HG03135 (cell line): ENCODE measurements around the gene SNX25.
A peak's percentile ranks its signal among the peaks of the same experiment; 100 is the strongest.
"Not testable (repeated sequence)": the region's sequence is repeated elsewhere in the genome, so short reads cannot be mapped to it uniquely, and the experiment has no call there.

Source experiments
- ATAC-seq: cut with Tn5 transposase; IDR thresholded peaks from one replicate; pipeline ENCODE4 v1.9.1; 2021; ENCODE audit warnings: mild to moderate bottlenecking, moderate library complexity; ENCODE audit not compliant: unreplicated experiment

The SNX25 gene

DNA sequence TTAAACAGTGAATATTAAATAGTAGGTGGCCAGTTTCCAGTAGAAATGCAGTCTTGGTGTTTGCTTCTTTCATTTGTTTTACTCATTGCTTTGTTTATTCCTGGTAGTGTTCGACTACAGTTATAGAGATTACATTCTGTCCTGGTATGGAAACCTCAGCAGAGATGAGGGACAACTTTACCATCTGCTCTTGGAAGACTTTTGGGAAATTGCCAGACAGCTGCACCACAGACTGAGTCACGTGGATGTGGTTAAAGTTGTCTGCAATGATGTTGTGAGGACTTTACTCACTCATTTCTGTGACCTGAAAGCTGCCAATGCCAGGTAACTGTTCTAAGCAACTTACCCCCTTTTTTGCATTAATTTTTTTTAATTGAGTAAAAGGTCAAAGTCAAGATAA lies 49.3 kb downstream of the SNX25 start:
- not testable (repeated sequence) for ATAC-seq

DNA sequence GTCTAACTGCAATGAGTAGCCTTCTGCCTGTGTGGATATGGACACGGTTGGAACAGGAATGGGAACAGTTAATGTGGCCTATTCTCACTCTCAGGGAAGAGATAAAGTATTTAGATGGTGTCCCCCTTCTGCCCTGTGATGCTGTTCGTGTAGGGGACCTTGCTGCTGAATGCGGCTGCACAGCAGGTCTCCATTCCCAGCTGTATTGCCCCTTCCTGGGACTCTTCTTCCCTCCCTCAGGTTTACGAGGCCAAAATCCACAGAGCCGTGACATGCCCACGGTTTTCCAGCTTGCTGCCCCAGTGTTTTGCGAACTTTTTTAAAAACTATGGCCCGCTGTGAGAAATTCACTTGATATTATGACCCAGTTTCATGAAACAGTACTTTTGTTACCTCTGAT lies 50.3 kb downstream of the SNX25 start:
- no peak for ATAC-seq

DNA sequence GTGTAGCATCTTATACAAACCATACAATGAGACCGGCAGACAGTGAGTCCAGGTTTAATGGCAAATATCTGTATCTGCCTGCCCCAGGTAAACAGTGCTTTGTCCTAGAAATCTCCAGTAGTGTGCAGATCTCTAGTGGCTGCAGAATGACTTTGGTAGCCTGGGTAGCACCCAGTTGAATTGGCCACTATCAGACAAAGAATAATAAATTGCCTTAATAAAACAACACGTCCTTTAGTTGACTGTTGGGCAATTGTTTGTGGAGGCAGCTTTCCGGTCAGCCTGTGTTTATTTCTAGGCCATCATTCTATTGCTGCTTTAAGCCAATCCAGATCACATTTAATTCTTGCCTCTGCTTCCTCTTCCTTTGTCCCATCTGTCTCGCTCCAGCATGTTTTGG lies 52.5 kb downstream of the SNX25 start:
- ATAC-seq = no peak

DNA sequence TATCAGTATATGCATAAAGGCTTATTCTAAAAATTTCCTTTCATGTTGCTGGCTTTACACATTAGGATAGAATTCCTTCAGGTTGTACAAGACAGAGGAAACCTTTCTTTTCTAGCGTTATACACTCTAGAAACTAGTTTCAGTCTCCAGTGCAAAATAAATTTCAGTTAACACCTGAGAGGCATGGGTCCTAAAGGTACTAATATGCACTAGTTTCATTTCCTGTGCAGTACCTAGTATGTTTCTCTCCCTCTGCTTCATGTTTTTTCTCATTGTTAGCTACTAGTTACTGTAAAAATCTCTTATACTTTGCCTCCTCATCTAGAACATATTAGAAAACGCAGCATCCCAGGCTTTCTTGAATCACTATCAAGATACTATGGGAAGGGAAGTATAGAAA lies 54.0 kb downstream of the SNX25 start:
- ATAC-seq = peak; percentile 62

DNA sequence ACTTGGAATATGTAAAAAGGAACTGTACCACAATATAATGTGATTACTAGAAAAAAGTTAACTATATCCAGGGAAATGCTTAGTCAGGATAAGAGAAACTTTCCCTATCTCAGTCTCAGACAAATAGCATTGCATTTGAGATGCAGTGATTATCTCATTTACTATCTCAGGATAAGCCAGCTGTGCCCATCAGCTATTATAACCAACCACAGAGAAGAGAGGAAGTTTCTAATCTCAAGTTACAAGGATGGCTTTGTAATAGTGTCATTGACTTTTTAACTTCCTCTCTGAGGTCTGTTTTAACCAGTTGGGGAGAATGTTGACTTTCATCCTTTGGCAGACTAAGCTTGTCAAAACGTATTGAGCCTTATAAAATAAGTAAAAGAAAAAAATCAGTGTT lies 56.5 kb downstream of the SNX25 start:
- ATAC-seq = peak; percentile 66

DNA sequence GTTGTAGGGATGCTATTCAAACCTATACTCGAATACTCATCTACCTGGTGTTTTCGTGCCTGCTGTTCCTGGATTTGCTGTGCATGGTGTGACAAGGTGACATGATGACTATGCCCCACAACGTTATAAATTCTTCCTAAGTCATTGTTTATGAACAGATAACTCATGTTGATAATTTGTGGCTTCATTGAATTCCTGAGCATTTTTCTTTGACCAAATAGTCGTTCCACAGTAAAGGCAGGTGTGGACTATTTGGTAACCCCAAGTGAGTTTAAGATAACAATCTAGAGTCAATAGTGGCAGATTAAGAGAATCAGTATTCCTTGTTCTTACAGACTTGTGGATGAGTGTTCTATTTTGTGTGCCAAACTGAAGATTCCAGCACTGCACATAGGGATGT lies 59.9 kb downstream of the SNX25 start:
- no peak for ATAC-seq

DNA sequence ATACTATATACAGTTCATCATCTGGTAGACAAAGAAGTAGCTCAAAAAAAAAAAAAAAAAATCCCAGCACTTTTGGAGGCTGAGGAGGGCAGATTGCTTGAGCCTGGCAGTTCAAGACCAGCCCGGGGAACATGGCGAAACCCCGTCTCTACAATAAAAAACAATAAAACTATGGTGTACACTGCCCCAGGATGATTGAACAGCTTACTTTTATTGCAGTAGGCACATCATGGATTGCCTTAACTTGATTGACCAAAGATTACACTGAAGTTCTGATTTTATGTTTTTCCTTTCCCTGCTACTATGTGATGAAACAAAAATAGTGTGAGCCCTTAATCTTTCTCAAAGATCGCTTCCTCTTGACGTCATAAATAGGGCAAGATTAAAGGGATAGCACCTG lies 60.6 kb downstream of the SNX25 start:
- ATAC-seq = no peak

DNA sequence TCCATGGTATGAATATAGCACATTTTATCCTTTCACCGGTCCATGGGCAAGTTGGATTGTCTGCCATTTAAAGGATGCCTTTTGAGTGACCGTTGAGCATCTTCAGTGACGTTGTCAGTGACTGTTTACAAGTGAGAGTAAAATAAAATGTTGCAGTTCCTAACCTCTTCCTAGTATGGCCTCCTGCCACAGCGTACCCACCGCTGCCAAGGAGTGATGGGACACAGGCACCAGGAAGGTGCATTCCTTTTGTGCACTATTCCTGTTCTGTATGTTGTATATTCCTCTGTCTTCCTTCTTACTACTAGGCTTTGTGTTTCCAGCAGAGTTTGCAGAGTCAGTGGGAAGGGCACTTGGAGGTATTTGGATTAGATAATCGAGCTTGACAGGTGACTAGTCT lies 61.5 kb downstream of the SNX25 start:
- ATAC-seq = no peak

DNA sequence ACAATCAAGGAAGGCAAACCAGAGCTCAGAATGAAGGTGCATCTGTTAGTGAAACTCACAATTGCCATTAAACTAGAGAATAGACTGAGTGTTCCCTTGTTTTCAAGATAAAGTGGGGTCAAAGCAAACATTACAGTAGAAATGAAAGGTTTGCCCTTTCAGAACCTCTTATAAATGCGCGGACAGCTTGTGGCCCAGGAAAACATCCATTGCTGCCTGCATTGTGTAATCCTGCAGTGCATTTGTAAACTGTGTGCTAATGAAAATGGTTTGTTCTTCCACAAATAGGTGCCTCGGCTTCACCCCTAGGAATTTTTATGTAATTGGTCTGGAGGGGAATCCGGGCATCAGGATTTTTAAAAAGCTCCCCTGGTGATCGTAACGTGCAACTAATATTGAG lies 62.8 kb downstream of the SNX25 start:
- no peak for ATAC-seq

DNA sequence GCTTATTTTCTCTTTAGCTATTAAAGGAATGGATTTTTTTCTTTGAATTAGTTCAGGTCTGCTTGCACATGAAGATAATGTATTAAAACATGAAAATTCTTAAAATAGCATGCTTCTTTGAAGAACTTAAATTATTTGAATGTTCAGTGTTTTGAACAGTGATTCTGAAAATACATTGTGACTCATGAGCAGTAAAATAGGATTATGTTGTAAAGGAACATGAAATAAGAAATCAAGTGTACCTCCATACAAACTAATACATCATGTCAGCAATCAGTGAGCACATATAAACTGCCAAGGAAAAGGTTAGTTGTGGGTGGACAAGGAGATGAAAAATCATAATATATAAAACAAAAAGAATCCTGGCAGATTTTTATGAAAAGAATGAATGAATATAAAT lies 66.1 kb downstream of the SNX25 start:
- ATAC-seq = no peak

DNA sequence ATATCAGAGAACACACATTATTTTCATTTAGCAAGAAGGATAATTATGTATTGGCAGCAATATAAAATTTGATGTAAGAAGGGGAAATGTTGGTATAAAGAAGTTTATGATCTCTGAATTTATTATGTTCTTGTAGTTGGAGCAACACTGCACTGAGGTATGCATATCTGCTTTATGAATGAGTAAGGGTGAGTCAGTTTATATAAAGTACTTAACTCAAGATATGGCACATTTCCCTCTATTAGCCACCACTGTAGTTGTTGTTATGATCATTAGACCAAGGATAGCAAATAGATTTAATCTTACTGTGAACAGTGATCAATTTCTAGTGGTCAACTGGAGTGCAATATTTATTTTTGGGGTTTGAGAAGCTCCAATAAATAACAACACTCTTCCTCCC lies 66.6 kb downstream of the SNX25 start:
- no peak for ATAC-seq

DNA sequence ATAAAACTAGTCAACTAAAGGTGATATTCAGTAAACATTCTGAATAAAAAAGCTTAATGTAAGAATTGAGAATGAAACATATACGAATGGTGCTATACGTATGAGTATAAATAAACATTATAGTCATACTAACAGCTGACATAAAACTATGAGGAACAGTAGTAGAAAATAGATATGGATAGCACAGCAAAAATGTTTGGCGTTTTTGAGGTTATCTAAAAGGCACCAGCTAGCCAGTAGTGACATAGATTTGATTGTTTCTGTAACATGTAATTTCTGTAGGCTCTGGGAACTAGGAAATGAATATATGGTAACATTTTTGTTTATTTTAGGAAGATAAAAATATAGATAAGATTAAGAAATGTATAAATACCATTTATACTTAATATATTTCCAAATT lies 69.3 kb downstream of the SNX25 start:
- ATAC-seq = no peak

DNA sequence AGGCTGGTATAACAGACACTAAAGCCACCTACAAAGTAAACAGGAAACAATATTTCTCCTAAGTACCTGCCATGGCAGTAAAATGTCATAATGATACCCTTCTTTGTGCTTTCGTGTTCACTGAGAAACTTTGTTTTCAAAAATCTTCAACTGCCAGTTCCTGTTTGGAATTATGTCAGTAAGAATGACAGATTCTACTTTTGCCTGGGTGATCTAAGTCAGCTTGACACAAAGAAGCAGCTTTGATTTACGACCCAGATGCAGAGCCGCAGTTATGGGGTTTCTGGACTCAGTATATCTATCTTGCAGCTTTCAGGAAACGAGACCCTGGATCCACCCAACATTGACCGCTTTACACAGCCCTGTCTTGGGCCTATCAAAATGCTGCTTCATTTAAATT lies 71.2 kb downstream of the SNX25 start:
- no peak for ATAC-seq

DNA sequence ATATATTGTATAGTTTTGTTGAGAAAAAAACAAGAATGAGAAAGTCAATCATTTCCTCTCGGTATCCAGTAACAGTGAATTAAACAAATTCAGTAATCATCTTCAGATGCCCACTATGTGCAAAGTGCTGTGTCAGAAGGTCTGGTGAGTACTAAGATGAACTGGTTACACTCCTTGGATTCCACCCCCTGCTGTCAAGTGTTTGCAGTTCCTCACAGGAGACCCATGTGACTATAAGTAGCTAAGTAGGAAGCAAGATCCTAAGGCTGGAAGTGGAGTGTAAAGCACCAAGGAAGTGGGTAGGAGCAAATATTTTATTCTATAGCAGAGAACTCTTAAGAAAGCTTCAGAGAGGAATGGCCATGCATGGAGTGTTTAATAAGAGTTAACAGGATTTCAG lies 73.6 kb downstream of the SNX25 start:
- ATAC-seq = no peak

DNA sequence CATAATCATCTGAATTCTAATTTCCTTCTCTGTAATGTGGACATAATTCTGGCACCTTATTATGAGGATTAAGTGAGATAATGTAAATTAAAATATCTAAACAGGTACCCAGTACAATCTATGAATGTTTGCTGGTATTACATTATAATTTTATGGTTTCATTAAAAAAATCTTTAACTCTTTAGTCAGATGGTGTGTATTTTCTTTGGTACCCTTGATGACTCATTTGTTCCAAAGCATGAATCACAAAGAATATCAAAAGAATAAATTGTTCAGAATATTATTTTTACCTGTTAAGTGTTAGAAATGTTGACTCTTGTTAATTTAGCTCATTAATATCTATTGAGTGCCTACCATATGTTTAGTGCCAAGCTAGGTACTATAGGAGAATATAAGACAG lies 74.3 kb downstream of the SNX25 start:
- ATAC-seq = no peak

DNA sequence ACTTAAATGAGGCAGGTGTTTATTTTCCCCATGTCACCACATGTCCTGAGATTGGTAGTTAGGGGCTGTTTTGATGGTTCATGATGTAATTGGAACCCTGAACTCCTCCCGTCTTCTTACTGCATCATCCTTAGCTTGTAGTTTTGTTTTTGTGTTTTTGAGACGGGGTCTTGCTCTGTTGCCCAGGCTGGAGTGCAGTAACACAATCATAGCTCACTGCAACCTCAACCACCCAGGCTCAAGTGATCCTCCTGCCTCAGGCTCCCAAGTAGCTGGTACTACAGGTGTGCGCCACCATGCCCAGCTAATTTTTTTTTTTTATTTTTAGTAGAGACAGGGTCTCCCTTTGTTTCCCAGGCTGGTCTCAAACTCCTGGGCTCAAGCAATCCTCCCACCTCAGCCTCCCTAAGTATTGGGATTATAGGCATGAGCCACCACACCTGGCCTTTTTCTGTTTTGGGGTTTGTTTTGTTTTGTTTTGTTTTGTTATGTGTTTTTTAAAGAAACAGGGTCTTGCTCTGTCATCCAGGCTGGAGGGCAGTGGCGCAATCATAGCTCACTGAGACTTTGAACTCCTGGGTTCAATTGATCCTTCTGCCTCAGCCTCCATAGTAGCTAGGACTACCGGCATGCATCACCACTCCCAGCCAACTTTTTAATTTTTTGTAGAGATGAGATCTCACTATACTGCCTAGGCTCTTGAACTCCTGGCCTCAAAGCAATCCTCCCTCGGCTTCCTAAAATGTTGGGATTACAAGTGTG lies 76.4 kb downstream of the SNX25 start:
- ATAC-seq = no peak

DNA sequence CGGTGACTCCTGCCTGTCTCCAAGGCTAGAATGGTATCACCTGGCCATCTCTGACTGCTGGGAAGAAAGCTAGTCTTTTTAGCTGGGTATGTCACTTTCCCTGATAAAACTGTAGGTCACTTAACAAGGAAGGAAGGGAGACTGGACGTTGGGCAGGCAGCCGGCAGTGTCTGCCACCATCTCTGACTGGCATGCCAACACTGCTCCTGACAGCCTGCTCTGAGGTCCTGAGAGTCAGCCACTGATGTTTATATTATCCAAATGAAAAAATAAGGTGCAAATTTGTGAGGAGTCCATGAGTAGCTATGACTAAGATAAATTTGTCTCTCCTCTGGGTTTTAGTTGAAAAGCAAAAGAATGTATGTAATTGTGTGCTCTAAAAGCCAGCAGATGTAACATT lies 77.2 kb downstream of the SNX25 start:
- no peak for ATAC-seq

DNA sequence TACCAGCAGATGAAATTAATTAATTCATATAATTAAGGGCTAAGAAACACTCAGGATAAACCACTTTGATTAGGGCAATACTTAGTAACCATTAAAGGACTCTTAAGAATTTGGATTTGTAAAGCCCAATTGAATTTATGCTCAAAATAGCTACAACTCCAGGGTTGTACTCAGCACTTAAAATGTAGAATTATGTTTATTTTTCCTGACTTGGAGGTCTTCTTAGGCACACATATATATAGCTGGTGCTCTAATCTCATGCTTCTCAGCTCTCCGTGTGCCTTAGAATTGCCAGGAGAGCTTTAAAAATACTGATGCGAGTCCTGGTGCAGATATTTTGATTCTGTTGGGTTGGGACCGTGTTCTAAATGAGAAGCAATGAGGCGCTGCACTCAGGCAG lies 77.6 kb downstream of the SNX25 start:
- ATAC-seq = no peak

DNA sequence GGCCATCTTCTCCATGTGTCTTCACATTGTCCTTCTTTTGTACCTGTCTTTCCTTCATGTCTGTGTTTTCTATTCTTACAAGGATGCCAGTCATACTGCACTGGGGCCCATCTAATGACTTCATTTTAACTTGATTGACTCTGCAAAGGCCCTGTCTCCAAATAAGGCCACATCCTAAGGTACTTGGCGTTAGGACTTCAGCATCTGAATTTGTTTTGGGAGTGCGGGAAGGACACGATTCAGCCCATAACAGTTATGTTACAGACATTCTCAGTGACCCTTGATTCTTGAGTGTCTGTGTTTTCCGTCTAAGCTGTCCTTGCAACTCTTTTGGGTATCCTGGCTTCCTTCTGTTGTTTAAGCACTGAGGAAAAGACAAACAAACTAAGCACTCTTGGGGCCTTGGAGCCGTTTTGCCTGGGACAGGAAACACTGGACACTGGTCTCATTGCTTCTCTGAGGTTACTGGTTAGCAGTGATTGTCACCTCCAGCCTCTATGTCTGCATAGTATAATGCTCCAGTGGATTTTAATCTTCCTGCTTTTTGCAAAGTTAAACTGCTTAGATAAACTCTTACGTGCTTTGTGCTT lies 80.7 kb downstream of the SNX25 start:
- no peak for ATAC-seq

DNA sequence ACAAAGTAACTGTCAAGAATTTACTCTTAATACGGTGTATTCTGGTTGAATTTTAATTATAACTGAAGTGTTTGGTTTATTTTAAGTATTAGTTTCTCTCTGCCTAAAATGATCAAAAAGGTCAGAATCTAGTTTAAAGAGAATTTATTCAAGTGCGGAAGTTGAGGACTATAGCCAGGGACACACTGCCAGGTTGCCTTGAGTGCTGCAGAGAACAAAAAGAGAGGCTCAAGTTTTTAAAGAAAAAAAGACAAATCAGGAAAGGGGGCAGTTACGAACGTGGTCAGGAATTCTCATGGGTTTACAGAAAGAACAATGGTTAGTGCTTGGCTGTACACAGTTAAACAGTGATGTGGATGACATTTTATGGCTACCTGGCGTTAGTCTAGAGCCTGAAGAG lies 81.3 kb downstream of the SNX25 start:
- ATAC-seq = no peak

DNA sequence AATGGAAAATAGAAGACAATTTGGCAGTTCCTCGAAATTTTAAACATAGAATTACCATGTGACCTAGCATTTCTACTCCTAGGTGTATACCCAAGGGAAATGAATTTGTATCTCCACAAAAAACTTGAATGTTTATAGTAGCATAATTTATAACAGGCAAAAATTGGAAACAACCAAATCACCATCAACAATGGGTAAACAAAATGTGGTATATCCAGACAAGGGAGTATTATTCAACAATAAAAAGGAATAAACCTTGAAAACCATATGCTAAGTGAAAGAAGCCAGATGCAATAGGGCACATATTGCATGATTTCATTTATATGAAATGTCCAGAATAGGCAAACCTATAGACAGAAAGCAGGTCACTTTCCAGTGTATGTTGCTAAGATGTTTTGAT lies 83.8 kb downstream of the SNX25 start:
- no peak for ATAC-seq

DNA sequence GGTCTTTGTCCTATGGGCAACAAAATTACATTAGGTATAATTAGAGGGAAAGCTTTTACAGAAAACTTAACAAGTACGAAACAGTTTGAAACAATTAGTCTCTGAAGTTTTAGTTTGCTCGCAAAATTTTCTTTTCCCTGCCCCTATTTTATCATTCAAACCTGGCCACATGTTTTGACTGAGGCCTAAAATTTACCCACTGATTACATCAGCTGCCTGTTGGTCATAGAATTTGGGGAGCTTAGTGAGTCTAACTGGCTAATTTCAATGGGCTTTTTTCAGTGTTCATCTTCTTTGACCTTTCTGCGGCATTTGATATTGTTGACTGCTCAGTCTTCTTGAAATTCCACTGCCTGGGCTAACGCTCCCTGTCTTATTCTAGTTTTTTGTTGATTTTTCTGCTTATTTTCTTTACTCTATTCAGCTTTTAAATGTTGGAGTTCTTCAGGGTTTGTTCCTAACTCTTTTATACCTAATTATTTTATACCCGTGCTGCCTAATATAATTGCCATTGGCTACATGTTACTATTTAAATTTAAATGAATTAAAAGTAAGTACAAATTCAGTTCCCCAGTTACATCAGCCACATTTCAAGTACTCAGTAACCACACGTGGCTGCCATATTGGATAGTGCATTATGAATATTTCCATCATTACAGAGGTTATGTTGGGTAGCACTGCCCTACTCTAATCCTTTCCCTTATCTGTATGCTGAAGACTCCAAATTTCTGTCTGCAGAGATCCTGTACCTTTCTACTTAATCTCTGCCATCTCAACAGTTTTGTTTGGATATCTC lies 87.5 kb downstream of the SNX25 start:
- ATAC-seq = no peak
